AG08395 (cell line): ENCODE data around the gene PAFAH2.
A peak's percentile ranks its signal among the peaks of the same experiment; 100 is the strongest.
"Not testable (repeated sequence)": the region's sequence is repeated elsewhere in the genome, so short reads cannot be mapped to it uniquely, and the experiment has no call there.

Experiments used
- DNase-seq: peaks from one replicate; pipeline ENCODE4 v3.0.0; 2012; ENCODE audit warnings: mixed read lengths, low spot score

Gene PAFAH2

DNA sequence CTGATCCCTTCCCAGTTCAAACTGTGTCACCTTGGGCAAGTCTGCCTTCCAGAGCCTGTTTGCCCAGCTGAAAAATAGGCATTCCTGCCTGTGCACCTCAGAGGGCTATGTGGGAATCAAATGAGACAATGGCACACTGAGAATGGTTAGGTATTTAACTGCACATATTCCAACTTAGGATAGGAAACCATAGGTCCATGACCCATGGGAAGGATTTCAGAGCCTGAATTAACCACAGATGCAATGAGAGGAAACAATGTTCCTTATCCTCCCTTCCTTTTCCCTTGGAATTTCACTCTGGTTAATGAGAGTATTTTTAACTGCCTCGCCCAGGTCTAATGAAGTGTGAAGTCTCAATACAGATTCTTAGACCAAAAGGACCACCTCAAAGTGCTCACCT is 12.7 kb downstream of the PAFAH2 start:
- no peak for DNase-seq

- no peak for DNase-seq
Observed at GRCh38 chr1:25979210-25979609, 18.7 kb downstream of the PAFAH2 start.

DNA sequence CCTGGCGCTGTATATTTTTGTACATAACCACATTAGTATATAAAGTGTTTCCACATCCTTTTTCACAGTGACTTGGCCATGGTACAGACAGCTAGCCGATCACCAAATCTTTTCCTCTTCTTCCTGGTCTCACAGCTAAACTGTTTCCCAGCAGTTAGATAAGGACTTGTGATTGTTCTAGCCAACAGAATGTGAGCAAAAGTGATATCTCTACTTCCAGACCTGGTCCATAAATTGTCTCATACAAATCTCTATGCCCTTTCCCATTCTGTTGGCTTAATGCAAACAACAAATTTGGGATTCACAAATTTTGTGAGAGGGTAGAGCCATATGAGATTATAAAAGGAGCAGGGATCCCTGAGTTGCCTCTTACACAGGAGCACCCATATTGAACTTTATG is 19.5 kb downstream of the PAFAH2 start:
- DNase-seq = no peak

- no peak for DNase-seq
Observed at GRCh38 chr1:25977801-25978200, 20.1 kb downstream of the PAFAH2 start.

DNA sequence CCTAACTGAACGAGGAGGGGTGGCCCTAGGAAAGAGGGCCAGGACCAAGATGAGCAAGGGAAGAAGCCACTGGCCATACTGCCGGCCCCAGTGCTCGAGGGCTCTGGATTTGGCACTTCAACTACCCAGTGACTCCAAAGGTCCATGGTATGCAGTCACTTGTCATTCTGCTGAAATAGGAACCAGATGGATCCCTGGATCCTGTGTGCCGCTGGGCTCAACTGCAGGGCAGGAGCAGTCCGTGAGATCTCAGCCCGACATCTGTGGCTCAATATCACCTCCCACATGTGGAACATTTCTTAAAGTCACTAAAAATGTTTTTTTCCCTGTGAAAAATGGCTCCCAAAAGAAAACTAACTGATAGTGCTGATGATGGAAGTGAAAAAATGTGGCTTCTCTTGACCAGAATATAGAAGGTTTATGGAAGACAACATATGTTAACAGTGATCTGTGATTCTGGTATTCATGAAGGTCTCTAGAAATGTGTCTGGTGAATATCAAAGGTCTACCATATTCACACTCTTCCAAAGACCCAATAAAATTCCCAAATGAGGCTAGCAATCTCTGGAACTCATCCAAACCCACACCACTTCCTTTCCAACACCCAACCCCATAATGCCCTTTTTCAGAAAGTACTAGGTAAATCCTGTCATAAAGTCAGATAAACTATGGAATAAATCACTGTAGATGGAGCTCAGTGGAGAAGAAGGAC is 24.1 kb downstream of the PAFAH2 start:
- peak; percentile 46 for DNase-seq

- DNase-seq = no peak
Observed at GRCh38 chr1:25971811-25972180, 26.1 kb downstream of the PAFAH2 start.

GRCh38 chr1:25971066-25971810 is 26.6 kb downstream of the PAFAH2 start:
- no peak for DNase-seq

- DNase-seq = no peak
Observed at GRCh38 chr1:25967308-25967707, 30.6 kb downstream of the PAFAH2 start.

GRCh38 chr1:25959611-25960010 is 38.3 kb downstream of the PAFAH2 start:
- DNase-seq = peak; percentile 24

DNA sequence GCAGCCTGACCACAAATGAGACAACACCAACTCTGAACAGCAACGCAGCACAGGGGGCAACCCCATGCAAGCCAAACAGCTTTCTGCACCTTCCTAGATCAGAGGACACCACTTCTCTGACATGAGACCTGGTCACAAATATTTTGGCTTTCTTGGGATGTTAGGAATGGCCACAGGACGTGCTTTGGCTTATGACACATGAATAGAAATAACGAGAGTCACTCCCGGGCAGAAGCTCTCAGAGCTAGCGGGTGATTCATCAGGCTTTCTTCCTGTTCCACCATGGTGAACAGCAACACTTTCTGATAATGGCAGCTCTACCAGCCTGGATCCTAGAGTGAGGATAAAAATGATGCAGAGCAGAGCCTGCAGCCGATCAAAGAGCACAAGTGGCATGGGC is 39.4 kb downstream of the PAFAH2 start:
- peak; percentile 92 for DNase-seq

GRCh38 chr1:25955553-25955952 is 42.3 kb downstream of the PAFAH2 start:
- DNase-seq = no peak

- DNase-seq = no peak
Observed at GRCh38 chr1:25954282-25954938, 43.5 kb downstream of the PAFAH2 start.

DNA sequence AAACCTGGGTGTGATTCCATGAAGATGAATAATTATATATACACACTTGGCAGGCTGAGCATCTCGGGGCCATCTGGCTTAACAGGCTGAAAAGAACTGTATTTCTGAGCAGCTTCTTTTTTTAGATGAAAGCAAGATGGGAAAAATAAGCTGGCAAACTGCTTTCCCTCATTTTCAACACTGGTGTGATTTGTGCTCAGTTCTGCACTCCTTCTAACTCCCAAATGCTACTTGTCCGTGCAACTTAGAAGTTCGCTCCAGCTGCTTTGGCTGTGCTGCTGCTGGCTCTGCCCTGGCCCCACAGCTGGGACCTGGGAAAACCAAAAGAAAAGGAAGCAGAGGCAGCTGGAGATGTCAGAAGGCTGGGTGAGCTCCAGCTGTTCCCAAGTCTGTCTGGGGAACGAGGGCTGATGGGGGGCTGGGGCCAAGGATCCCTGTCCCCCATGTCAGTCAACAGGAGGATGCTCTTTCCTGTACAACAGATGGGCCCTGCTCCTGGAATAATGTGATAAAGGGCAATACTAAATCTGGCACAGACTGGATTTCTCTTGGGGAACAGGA is 44.9 kb downstream of the PAFAH2 start:
- DNase-seq = peak; percentile 53

- DNase-seq = no peak
Observed at GRCh38 chr1:25948641-25949040, 49.2 kb downstream of the PAFAH2 start.

- DNase-seq = no peak
Observed at GRCh38 chr1:25947027-25947426, 50.8 kb downstream of the PAFAH2 start.

DNA sequence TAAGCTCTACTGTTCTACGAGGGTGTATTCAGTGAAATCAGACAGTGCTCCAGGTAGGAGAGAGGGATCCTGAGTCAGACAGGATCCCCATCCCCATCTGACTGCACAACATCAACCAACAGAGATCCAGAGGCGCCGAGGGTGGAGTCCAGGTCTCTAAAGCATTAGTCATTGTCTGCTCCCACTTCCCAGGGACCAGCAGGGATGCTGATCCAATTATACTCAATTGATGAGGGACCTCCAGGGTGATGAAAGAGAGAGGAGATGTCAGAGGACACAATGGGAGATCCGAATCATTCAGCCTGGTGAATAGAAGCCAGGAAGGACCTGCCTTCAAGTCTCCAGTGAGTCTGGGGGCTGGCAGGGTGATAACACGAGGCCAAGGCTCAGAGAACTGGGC is 52.1 kb downstream of the PAFAH2 start:
- DNase-seq = no peak

DNA sequence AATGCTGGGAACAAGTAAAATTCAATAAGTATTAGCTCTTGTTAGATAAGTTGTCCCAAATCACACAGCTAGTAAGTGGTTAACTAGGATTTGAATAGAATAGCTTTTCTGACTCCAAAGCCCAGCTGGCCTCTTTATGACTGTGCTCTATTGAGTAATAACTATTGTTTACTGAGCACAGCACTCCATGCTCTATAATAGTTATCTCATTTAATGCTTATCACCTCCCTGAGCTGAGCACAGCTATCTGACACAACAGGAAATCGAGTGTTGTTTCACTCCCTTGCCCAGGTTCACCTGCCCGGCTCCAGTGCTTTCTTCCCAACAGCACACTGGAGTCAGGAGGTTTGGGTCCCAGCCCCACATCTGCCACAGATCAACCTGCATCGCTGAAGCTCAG is 52.9 kb downstream of the PAFAH2 start:
- no peak for DNase-seq

- not testable (repeated sequence) for DNase-seq
Observed at GRCh38 chr1:25943511-25943910, 54.4 kb downstream of the PAFAH2 start.

GRCh38 chr1:25936947-25937346 is 60.9 kb downstream of the PAFAH2 start:
- DNase-seq = no peak

GRCh38 chr1:25933479-25934365 is 64.1 kb downstream of the PAFAH2 start:
- no peak for DNase-seq

DNA sequence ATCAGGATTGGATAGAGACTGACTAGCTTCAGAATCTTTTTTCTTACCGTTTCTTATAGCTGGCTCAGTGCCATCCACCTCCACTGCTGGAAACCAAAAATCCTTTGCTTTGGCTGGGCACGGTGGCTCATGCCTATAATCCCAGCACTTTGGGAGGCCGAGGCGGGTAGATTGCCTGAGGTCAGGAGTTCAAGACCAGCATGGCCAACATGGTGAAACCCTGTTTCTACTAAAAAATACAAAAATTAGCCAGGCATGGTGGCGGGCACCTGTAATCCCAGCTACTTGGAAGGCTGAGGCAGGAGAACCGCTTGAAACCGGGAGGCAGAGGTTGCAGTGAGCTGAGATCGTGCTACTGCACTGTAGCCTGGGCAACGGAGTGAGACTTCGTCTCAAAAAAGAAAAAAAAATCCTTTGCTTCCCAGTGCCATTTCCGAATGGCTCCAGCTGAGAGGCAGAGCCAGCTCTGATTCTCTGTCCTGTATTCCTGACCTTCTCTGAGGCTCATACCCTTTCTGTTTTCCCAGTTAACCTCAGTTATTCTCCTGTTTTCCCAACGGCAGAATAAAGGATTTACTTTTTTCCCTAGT is 65.0 kb downstream of the PAFAH2 start:
- DNase-seq = not testable (repeated sequence)
